NCI-H460 (cell line): ENCODE data around the gene GSTA1. TPM values are rescaled to one million over a fixed set of nuclear protein-coding genes. Genes with fewer than 3 reads are reported as not detected.
"Not testable (repeated sequence)": the region's sequence is repeated elsewhere in the genome, so short reads cannot be mapped to it uniquely, and the experiment has no call there.

Source experiments
- DNase-seq: peaks from one replicate; pipeline ENCODE4 v3.0.0-alpha.2; 2016; ENCODE audit warnings: low read depth; ENCODE audit errors: extremely low read depth
- total RNA-seq: library from RNA; depleted of rRNA; stranded (reverse); fragments of >200 nt; shearing (Covaris generic); gene quantifications from 2 replicates; pipeline ENCODE4 v1.2.3, GENCODE V29; 2014

The GSTA1 gene
- total RNA-seq, 1 experiment from 2014 or later, result not detected

GRCh38 chr6:52809777-52810176 lies 6.2 kb upstream of the GSTA1 start:
- not testable (repeated sequence) for DNase-seq

GRCh38 chr6:52808660-52809059 lies 5.0 kb upstream of the GSTA1 start:
- no peak for DNase-seq

- DNase-seq, result no peak
Measured at GRCh38 chr6:52802806-52803205, 810 bp downstream of the GSTA1 start.

GRCh38 chr6:52801188-52801841 lies 2.3 kb downstream of the GSTA1 start:
- no peak for DNase-seq

- DNase-seq, result not testable (repeated sequence)
Measured at GRCh38 chr6:52799272-52799671, 4.3 kb downstream of the GSTA1 start.

- DNase-seq, result not testable (repeated sequence)
Measured at GRCh38 chr6:52794366-52794765, 9.2 kb downstream of the GSTA1 start.

- DNase-seq, result no peak
Measured at GRCh38 chr6:52790861-52791260, 12.8 kb downstream of the GSTA1 start.

GRCh38 chr6:52789658-52790057 lies 14.0 kb downstream of the GSTA1 start:
- DNase-seq, result not testable (repeated sequence)

- no peak for DNase-seq
Measured at GRCh38 chr6:52788478-52788877, 15.1 kb downstream of the GSTA1 start.

GRCh38 chr6:52787917-52788316 lies 15.7 kb downstream of the GSTA1 start:
- no peak for DNase-seq

GRCh38 chr6:52786249-52786956 lies 17.2 kb downstream of the GSTA1 start:
- DNase-seq, result no peak

- DNase-seq, result not testable (repeated sequence)
Measured at GRCh38 chr6:52782696-52783274, 20.8 kb downstream of the GSTA1 start.

GRCh38 chr6:52782209-52782608 lies 21.4 kb downstream of the GSTA1 start:
- not testable (repeated sequence) for DNase-seq

- no peak for DNase-seq
Measured at GRCh38 chr6:52779237-52779636, 24.4 kb downstream of the GSTA1 start.

- DNase-seq, result not testable (repeated sequence)
Measured at GRCh38 chr6:52776711-52777351, 26.8 kb downstream of the GSTA1 start.

GRCh38 chr6:52769399-52769798 lies 34.2 kb downstream of the GSTA1 start:
- not testable (repeated sequence) for DNase-seq

GRCh38 chr6:52767658-52768057 lies 36.0 kb downstream of the GSTA1 start:
- not testable (repeated sequence) for DNase-seq

- DNase-seq, result not testable (repeated sequence)
Measured at GRCh38 chr6:52763322-52763916, 40.2 kb downstream of the GSTA1 start, which contains the start of gene GSTA2. GSTA2 (minus strand) TSS chr6:52763475; CDS start chr6:52757947, 5,528 bp downstream.

- not testable (repeated sequence) for DNase-seq
Measured at GRCh38 chr6:52761673-52762491, 41.7 kb downstream of the GSTA1 start.
